ENCODE results near the gene KEAP1. TPM values are rescaled to one million over a fixed set of nuclear protein-coding genes. Genes with fewer than 3 reads are reported as not detected.

KEAP1 gene
- total and polyA plus RNA-seq, 2 donors (not counting 3 experiments of a cell fraction or from before 2014, with no cell fraction given): 81.4 to 91.1 TPM

DNA sequence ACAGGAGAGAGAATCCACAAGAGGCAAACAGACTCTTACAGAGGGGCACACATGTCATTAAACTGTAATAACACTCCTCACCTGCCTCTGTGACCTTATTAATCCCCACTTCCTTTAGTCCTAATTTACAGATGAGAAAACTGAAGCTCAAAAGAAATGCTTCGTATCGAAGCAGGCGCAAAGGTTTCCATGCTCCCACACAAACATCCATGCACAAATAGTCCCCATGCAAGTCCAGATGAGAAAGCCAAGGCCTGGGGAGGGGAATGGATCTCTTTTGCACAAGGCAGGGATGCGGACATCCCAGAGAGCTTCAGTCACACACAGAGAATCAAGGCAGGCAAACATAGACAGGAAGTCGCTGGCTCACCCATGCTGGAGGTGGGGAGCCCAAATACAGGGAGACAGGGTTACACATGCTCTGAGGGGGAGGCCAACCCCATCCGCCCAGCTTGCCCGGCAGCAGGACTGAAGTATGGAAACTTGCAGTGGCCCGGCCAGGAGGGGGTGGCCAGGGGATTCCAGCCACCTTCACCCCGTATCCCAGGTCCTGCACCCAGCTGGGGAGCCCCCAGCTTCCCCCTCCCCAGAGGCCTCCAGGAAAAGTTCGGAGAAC is 13.6 kb upstream of the KEAP1 start:
- POLR2A ChIA-PET: no interaction called here

DNA sequence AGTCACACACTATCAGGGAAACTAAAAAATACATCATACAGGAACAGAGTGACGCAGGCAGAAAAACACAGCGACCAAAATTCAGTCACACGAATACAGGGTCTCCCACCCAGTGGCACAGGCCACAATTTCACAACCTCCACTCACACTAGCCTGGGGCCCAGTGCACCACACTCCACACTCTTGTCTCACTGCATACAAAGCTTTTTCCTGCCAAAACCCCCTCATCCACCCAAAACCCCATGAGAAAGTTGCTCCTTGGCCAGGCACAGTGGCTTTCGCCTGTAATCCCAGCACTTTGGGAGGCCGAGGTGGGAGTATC is 12.9 kb upstream of the KEAP1 start:
- Histone ChIP-seq H3K9ac (replicated peaks; ENCODE audit: extremely low read depth, insufficient read depth, low read length) (no peak overlapping the region), H4K20me1 (replicated peaks; ENCODE audit: control insufficient read depth, extremely low read depth, insufficient read depth, low read length) (no peaks in the 10 kb centered on the region), H3K9me1 (replicated peaks; ENCODE audit: control insufficient read depth, extremely low read depth, insufficient read depth, low read length) (no peaks in the 10 kb centered on the region), H3K27ac (ENCODE audit: insufficient read depth, low read depth, low read length) (no peak overlapping the region), H3K4me1 (ENCODE audit: control insufficient read depth, extremely low read depth, insufficient read depth, low read length) (peaks cover 2% of the 10 kb centered on the region), H3K36me3 (ENCODE audit: control insufficient read depth in 2 of 2, extremely low read depth in 1 of 2, insufficient read depth in 2 of 2, low read length in 2 of 2) (no peaks in the 10 kb centered on the region), H2AFZ (ENCODE audit: low read depth, low read length) (no peak overlapping the region), H3K79me2 (ENCODE audit: control insufficient read depth, insufficient read depth, low read length) (no peaks in the 10 kb centered on the region), H3K27me3 (ENCODE audit: control insufficient read depth in 2 of 2, insufficient read depth in 2 of 2, low read length in 2 of 2) (peaks cover 51 to 69% of the 10 kb centered on the region in 2 experiments), H3K4me2 (ENCODE audit: insufficient read depth, low read length) (no peak overlapping the region), H3K9me3 (replicated peaks; ENCODE audit: control insufficient read depth, insufficient read depth, low read length) (no peaks in the 10 kb centered on the region), H3K4me3 (replicated peaks in 1 of 3; ENCODE audit: insufficient read depth in 1 of 3, low read depth in 1 of 3, low read length in 3 of 3) (no peak overlapping the region)
- FAIRE-seq: no peak
- dilution Hi-C loops (cut with MboI; ENCODE audit: extremely low pct_ligation_motif_present, low sequenced_read_pairs) (no loop called here), intact Hi-C loops (cut with micrococcal nuclease) (no loop called here)
- POLR2A ChIA-PET: no interaction called here
- BruUV-seq (replicated peaks): no TSS peak
- CTCF ChIA-PET: interaction anchor here (1.3 to 1.8 kb wide), 2 partner anchors 37 to 183 kb away, joined by 4 to 8 read pairs; no protein-coding TSS in a partner anchor
- TF ChIP-seq, protein P1, sequence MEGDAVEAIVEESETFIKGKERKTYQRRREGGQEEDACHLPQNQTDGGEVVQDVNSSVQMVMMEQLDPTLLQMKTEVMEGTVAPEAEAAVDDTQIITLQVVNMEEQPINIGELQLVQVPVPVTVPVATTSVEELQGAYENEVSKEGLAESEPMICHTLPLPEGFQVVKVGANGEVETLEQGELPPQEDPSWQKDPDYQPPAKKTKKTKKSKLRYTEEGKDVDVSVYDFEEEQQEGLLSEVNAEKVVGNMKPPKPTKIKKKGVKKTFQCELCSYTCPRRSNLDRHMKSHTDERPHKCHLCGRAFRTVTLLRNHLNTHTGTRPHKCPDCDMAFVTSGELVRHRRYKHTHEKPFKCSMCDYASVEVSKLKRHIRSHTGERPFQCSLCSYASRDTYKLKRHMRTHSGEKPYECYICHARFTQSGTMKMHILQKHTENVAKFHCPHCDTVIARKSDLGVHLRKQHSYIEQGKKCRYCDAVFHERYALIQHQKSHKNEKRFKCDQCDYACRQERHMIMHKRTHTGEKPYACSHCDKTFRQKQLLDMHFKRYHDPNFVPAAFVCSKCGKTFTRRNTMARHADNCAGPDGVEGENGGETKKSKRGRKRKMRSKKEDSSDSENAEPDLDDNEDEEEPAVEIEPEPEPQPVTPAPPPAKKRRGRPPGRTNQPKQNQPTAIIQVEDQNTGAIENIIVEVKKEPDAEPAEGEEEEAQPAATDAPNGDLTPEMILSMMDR (IDR thresholded peaks at IDR 0.05; ENCODE audit: extremely low read depth in 1 of 2, insufficient read depth in 1 of 2, low read depth in 1 of 2, low read length in 2 of 2): no peak
- no peak for TF ChIP-seq FOS (IDR thresholded peaks at IDR 0.05; ENCODE audit: borderline replicate concordance, insufficient read depth, low read length)
- no peak for TF ChIP-seq JUN (IDR thresholded peaks at IDR 0.05; ENCODE audit: borderline replicate concordance, insufficient read depth, insufficient read length, low read depth)
- DNase-seq (ENCODE audit: low read depth, low spot score): no peak

More for the DNA sequence above, 13.6 kb upstream of the KEAP1 start:
- intact Hi-C loops (cut with micrococcal nuclease): no loop called here
- no peaks in the 10 kb centered on the region for H3K9me1 ChIP-seq (replicated peaks; ENCODE audit: control insufficient read depth, extremely low read depth, insufficient read depth, low read length)
- dilution Hi-C loops (cut with MboI; ENCODE audit: extremely low pct_ligation_motif_present, low sequenced_read_pairs): no loop called here
- H3K4me3 ChIP-seq (replicated peaks in 1 of 3; ENCODE audit: insufficient read depth in 1 of 3, low read depth in 1 of 3, low read length in 3 of 3): no peak overlapping the region
- no peaks in the 10 kb centered on the region for H4K20me1 ChIP-seq (replicated peaks; ENCODE audit: control insufficient read depth, extremely low read depth, insufficient read depth, low read length)
- no TSS peak for BruUV-seq (replicated peaks)
- TF ChIP-seq GATA2 (IDR thresholded peaks at IDR 0.05; ENCODE audit: insufficient read depth, insufficient read length, low read depth, low read length) (no peak), MYC (IDR thresholded peaks at IDR 0.05; ENCODE audit: low read depth, low read length) (no peak)
- TF ChIP-seq, protein P2, sequence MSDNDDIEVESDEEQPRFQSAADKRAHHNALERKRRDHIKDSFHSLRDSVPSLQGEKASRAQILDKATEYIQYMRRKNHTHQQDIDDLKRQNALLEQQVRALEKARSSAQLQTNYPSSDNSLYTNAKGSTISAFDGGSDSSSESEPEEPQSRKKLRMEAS (IDR thresholded peaks at IDR 0.05; ENCODE audit: insufficient read depth, insufficient read length): no peak
- no peaks in the 10 kb centered on the region for H3K36me3 ChIP-seq (ENCODE audit: control insufficient read depth in 2 of 2, extremely low read depth in 1 of 2, insufficient read depth in 2 of 2, low read length in 2 of 2)
- CTCF ChIA-PET: interaction anchor here (0.9 to 2.2 kb wide), 6 partner anchors 8 to 354 kb away, joined by 3 to 12 read pairs (median 4); no protein-coding TSS in a partner anchor
- no peak overlapping the region for H3K27ac ChIP-seq (ENCODE audit: insufficient read depth, low read depth, low read length)
- no peaks in the 10 kb centered on the region for H3K9me3 ChIP-seq (replicated peaks; ENCODE audit: control insufficient read depth, insufficient read depth, low read length)
- peaks cover 2% of the 10 kb centered on the region for H3K4me1 ChIP-seq (ENCODE audit: control insufficient read depth, extremely low read depth, insufficient read depth, low read length)
- H3K9ac ChIP-seq (replicated peaks; ENCODE audit: extremely low read depth, insufficient read depth, low read length): no peak overlapping the region
- peaks cover 51 to 69% of the 10 kb centered on the region in 2 experiments for H3K27me3 ChIP-seq (ENCODE audit: control insufficient read depth in 2 of 2, insufficient read depth in 2 of 2, low read length in 2 of 2)
- no peak overlapping the region for H3K4me2 ChIP-seq (ENCODE audit: insufficient read depth, low read length)
- H3K79me2 ChIP-seq (ENCODE audit: control insufficient read depth, insufficient read depth, low read length): no peaks in the 10 kb centered on the region
- no peak overlapping the region for H2AFZ ChIP-seq (ENCODE audit: low read depth, low read length)
- DNase-seq (ENCODE audit: low read depth, low spot score): no peak
- FAIRE-seq: no peak

All from endothelial cell of umbilical vein (primary cell).